NCI-H446 treated with DMSO at 0.1 percent for 48 hours (cell line): ENCODE results near the gene PRR30.
"Not testable (repeated sequence)": the region's sequence is repeated elsewhere in the genome, so short reads cannot be mapped to it uniquely, and the experiment has no call there.

ENCODE experiments used
- DNase-seq: peaks from one replicate; lab custom pipeline; 2025; lab: John Stamatoyannopoulos, UW

Gene PRR30

GRCh38 chr2:27139310-27139709 lies at the start of gene PRR30:
Gene PRR30 (minus strand): TSS chr2:27139410. CDS start chr2:27138329, 1,081 bp downstream.
- no peak for DNase-seq

- no peak for DNase-seq
These were observed 47.6 kb upstream of the PRR30 start for GRCh38 chr2:27186613-27187345.

- peak; percentile 7 for DNase-seq
These were observed 46.3 kb upstream of the PRR30 start for GRCh38 chr2:27185331-27186026.

GRCh38 chr2:27184115-27184514 lies 44.9 kb upstream of the PRR30 start:
- DNase-seq, result no peak

- no peak for DNase-seq
These were observed 43.1 kb upstream of the PRR30 start for GRCh38 chr2:27182346-27182745.

GRCh38 chr2:27179344-27180000 lies 40.3 kb upstream of the PRR30 start:
- DNase-seq, result no peak

GRCh38 chr2:27178469-27178868 lies 39.3 kb upstream of the PRR30 start:
- no peak for DNase-seq

GRCh38 chr2:27177441-27178351 lies 38.5 kb upstream of the PRR30 start:
- no peak for DNase-seq

GRCh38 chr2:27175781-27176180 lies 36.6 kb upstream of the PRR30 start:
- not testable (repeated sequence) for DNase-seq

- no peak for DNase-seq
These were observed 36.1 kb upstream of the PRR30 start for GRCh38 chr2:27175330-27175729.

GRCh38 chr2:27174638-27175037 lies 35.4 kb upstream of the PRR30 start:
- no peak for DNase-seq

- no peak for DNase-seq
These were observed 32.2 kb upstream of the PRR30 start for GRCh38 chr2:27171351-27171848.

- no peak for DNase-seq
These were observed 31.5 kb upstream of the PRR30 start for GRCh38 chr2:27170581-27171337.

GRCh38 chr2:27164960-27165763 lies 26.0 kb upstream of the PRR30 start:
- DNase-seq, result no peak

- no peak for DNase-seq
These were observed 23.2 kb upstream of the PRR30 start for GRCh38 chr2:27162151-27163121.

GRCh38 chr2:27160191-27160590 lies 21.0 kb upstream of the PRR30 start:
- no peak for DNase-seq

- no peak for DNase-seq
These were observed 20.1 kb upstream of the PRR30 start for GRCh38 chr2:27159271-27159670.

- no peak for DNase-seq
These were observed 19.3 kb upstream of the PRR30 start for GRCh38 chr2:27158468-27158867.

- DNase-seq, result no peak
These were observed 15.9 kb upstream of the PRR30 start for GRCh38 chr2:27155069-27155520.
